K562 (cell line): ENCODE data around the gene CTSH. TPM values are rescaled to one million over a fixed set of nuclear protein-coding genes. Genes with fewer than 3 reads are reported as not detected.

ENCODE experiments used
- ARHGAP35 ChIP-seq: fragments of 450-650 bp; IDR thresholded peaks from 2 replicates; pipeline ENCODE4 v1.6.1; 2018; ENCODE audit not compliant: partially characterized antibody
- ATF7 ChIP-seq: fragments of 450-650 bp; IDR thresholded peaks from 2 replicates; pipeline ENCODE4 v1.7.1; 2014; ENCODE audit warnings: mild to moderate bottlenecking, moderate library complexity
- ELF2 ChIP-seq: fragments of 250-450 bp; sonication (Bioruptor Pico); IDR thresholded peaks from 2 replicates; pipeline ENCODE4 v1.5.0; 2021; ENCODE audit warnings: mild to moderate bottlenecking
- HDAC6 ChIP-seq: IDR thresholded peaks from 2 replicates; pipeline ENCODE4 v1.6.1; 2012; ENCODE audit warnings: low read depth, mild to moderate bottlenecking, control low read depth, inconsistent platforms, low read length, moderate library complexity
- HLTF ChIP-seq: fragments of 450-650 bp; IDR thresholded peaks from 2 replicates; pipeline ENCODE4 v1.6.1; 2016
- MYC ChIP-seq, 2 experiments: fragments of 250-450 bp in 1 of 2; sonication (Bioruptor Pico) in 1 of 2; IDR thresholded peaks; 2 replicates each; pipeline versions ENCODE4 v1.5.1 to v1.6.1; 2012 to 2021; ENCODE audit warnings: low read depth in 2 of 2, borderline replicate concordance in 1 of 2, improper control_type of control experiment in 1 of 2, low read length in 1 of 2, mild to moderate bottlenecking in 1 of 2, moderate library complexity in 1 of 2
- RAD21 ChIP-seq, 2 experiments: fragments of 250-450 bp in 1 of 2; fragments of 450-650 bp in 1 of 2; sonication (Bioruptor Pico) in 1 of 2; formaldehyde crosslinking in 1 of 2; IDR thresholded peaks in 1 of 2; conservative IDR thresholded peaks in 1 of 2; 2 replicates each; pipeline versions ENCODE4 v1.4.0 to v1.8.0; 2020 to 2022; ENCODE audit warnings: mild to moderate bottlenecking in 2 of 2, moderate library complexity in 1 of 2
- SRSF3 ChIP-seq: fragments of 200-400 bp; formaldehyde crosslinking; IDR thresholded peaks from 2 replicates; pipeline ENCODE4 v1.6.1; 2016; ENCODE audit warnings: mild to moderate bottlenecking, low read length, moderate library complexity; ENCODE audit not compliant: insufficient read depth
- SRSF7 ChIP-seq: fragments of 200-400 bp; formaldehyde crosslinking; optimal IDR thresholded peaks from 2 replicates; pipeline ENCODE3; 2017; ENCODE audit warnings: mild to moderate bottlenecking, low read depth, low read length
- ZBED1 ChIP-seq: IDR thresholded peaks from 2 replicates; pipeline ENCODE4 v1.6.1; 2014
- ZNF174 ChIP-seq: fragments of 250-450 bp; sonication (Bioruptor Pico); IDR thresholded peaks from 2 replicates; pipeline ENCODE4 v1.4.0; 2020; ENCODE audit warnings: mild to moderate bottlenecking
- ZNF253 ChIP-seq: fragments of 250-450 bp; sonication (Bioruptor Pico); conservative IDR thresholded peaks from 2 replicates; pipeline ENCODE4 v1.6.1; 2021; ENCODE audit warnings: mild to moderate bottlenecking
- ZNF76 ChIP-seq: fragments of 250-450 bp; sonication (Bioruptor Pico); IDR thresholded peaks from 2 replicates; pipeline ENCODE4 v1.4.0; 2020; ENCODE audit warnings: mild to moderate bottlenecking, moderate library complexity, borderline replicate concordance
- ZNF766 ChIP-seq: fragments of 200-800 bp; sonication (Bioruptor generic); conservative IDR thresholded peaks from 2 replicates; pipeline ENCODE4 v1.6.1; 2016; ENCODE audit warnings: missing genetic modification characterization, missing compliant biosample characterization
- polyA plus RNA-seq, 8 experiments: library from polyadenylated mRNA; depleted of rRNA in 4 of 8; stranded (reverse) in 5 of 8; unstranded in 3 of 8; fragments of >200 nt; fragmentation: Nextera tagmentation in 2 of 8; fragmentation: Illumina TruSeq in 1 of 8; extraction: Ambion mirVana in 2 of 8; extraction: Trizol in 1 of 8; gene quantifications; 2 replicates each; pipeline versions ENCODE4 v1.2.1 to v1.2.3, GENCODE V29; 2011 to 2014; ENCODE audit warnings: inconsistent platforms in 1 of 8, missing spikeins in 1 of 8
- total RNA-seq, 7 experiments: library from RNA; depleted of rRNA in 6 of 7; stranded (reverse); fragments of >200 nt in 6 of 7; fragmentation: Illumina TruSeq in 2 of 7; extraction: Trizol in 2 of 7; gene quantifications; 2 replicates each; pipeline versions ENCODE4 v1.2.1 to v1.2.3, GENCODE V29; 2011 to 2021; ENCODE audit warnings: low replicate concordance in 1 of 7
- TF ChIP-seq, protein P1 (sequence below): fragments of 450-650 bp; IDR thresholded peaks from 2 replicates; pipeline ENCODE4 v1.6.1; 2018; ENCODE audit not compliant: partially characterized antibody
- TF ChIP-seq, protein P2 (sequence below): fragments of 450-650 bp; formaldehyde crosslinking; IDR thresholded peaks from 2 replicates; pipeline ENCODE4 v1.4.0; 2022; ENCODE audit warnings: mild to moderate bottlenecking, moderate library complexity
- TF ChIP-seq, protein P3 (sequence below): fragments of 450-650 bp; formaldehyde crosslinking; IDR thresholded peaks from 2 replicates; pipeline ENCODE4 v1.4.0; 2020; ENCODE audit warnings: mild to moderate bottlenecking, moderate library complexity
- TF ChIP-seq, protein P4 (sequence below): fragments of 450-650 bp; conservative IDR thresholded peaks from 2 replicates; pipeline ENCODE4 v1.6.1; 2016; ENCODE audit warnings: missing genetic modification characterization, low read depth, mild to moderate bottlenecking, missing compliant biosample characterization, moderate library complexity

The CTSH gene
- total and polyA plus RNA-seq, 9 of the 15 experiments (the other 6 are each of a cell fraction or from before 2014, with no cell fraction given), result 15.0 to 462 (median 173) TPM

DNA sequence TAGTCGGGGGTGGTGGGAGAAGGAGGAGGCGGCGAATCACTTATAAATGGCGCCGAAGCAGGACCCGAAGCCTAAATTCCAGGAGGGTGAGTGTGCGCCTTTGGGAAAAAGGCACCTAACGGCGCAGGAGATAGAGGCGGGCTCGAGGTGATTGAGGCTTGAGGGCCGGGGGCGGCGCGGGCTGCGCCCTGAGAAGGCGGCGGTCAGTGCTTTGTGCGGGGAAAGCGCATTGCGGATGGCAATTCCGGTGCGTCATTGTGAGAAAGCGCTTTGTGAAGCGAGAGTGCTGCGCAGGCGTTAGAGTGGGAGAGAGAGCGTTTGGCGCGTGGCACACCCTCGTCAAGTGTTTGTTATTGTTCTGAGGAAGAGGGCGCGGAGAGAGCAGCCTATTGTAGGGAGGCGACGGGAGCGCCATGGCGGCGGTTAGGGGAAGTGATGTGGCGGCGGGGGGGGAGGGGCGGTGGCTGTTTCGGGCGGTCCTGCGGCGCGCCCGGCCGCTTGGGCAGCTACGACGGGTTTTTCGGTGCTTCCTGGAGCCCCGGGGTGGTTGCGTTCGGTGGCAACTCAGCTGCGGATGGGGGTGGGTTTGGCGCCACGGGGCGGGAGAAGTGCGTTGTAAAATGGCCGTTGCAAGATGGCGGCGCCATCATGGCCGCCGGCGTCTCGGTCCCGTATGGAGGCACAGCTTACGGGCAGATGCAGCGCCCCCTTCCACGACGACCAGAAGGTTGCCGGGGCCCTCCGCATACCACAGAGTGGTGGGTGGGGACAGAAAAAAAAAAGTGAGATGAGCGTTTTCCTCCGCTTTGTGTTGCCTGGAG lies 71.7 kb downstream of the CTSH start (continued):
- TF ChIP-seq SRSF3 (peak; percentile 91; the same call in 1 of the 2 replicates), ATF7 (peak; percentile 28; the same call in 1 of the 2 replicates), ARHGAP35 (peak; percentile 36), ZNF766 (CRISPR knock-in tag) (peak; percentile 66; the same call in 1 of the 2 replicates), ZBED1 (no peak), ZNF253 (CRISPR knock-in tag) (no peak), ZNF76 (CRISPR knock-in tag) (no peak), MYC (IDR thresholded peaks at IDR 0.05; ENCODE audit: low read depth, low read length) (peak; percentile 71), MYC (CRISPR knock-in tag; IDR thresholded peaks at IDR 0.05; ENCODE audit: borderline replicate concordance, low read depth) (0 out of 2 replicates have a peak, but pooled peaks have one; percentile 61), SRSF7 (no peak), HDAC6 (no peak), ZNF174 (CRISPR knock-in tag) (no peak), HLTF (no peak), RAD21 (CRISPR knock-in tag; conservative IDR thresholded peaks at IDR 0.05 in 1 of 2, IDR thresholded peaks at IDR 0.05 in 1 of 2) (no peak), ELF2 (CRISPR knock-in tag) (no peak)
- TF ChIP-seq, protein P1, sequence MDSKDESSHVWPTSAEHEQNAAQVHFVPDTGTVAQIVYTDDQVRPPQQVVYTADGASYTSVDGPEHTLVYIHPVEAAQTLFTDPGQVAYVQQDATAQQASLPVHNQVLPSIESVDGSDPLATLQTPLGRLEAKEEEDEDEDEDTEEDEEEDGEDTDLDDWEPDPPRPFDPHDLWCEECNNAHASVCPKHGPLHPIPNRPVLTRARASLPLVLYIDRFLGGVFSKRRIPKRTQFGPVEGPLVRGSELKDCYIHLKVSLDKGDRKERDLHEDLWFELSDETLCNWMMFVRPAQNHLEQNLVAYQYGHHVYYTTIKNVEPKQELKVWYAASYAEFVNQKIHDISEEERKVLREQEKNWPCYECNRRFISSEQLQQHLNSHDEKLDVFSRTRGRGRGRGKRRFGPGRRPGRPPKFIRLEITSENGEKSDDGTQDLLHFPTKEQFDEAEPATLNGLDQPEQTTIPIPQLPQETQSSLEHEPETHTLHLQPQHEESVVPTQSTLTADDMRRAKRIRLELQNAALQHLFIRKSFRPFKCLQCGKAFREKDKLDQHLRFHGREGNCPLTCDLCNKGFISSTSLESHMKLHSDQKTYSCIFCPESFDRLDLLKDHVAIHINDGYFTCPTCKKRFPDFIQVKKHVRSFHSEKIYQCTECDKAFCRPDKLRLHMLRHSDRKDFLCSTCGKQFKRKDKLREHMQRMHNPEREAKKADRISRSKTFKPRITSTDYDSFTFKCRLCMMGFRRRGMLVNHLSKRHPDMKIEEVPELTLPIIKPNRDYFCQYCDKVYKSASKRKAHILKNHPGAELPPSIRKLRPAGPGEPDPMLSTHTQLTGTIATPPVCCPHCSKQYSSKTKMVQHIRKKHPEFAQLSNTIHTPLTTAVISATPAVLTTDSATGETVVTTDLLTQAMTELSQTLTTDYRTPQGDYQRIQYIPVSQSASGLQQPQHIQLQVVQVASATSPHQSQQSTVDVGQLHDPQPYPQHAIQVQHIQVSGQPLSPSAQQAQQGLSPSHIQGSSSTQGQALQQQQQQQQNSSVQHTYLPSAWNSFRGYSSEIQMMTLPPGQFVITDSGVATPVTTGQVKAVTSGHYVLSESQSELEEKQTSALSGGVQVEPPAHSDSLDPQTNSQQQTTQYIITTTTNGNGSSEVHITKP, result peak; percentile 8
- TF ChIP-seq, protein P2, sequence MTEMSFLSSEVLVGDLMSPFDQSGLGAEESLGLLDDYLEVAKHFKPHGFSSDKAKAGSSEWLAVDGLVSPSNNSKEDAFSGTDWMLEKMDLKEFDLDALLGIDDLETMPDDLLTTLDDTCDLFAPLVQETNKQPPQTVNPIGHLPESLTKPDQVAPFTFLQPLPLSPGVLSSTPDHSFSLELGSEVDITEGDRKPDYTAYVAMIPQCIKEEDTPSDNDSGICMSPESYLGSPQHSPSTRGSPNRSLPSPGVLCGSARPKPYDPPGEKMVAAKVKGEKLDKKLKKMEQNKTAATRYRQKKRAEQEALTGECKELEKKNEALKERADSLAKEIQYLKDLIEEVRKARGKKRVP (CRISPR knock-in tag), result no peak
- TF ChIP-seq, protein P3, sequence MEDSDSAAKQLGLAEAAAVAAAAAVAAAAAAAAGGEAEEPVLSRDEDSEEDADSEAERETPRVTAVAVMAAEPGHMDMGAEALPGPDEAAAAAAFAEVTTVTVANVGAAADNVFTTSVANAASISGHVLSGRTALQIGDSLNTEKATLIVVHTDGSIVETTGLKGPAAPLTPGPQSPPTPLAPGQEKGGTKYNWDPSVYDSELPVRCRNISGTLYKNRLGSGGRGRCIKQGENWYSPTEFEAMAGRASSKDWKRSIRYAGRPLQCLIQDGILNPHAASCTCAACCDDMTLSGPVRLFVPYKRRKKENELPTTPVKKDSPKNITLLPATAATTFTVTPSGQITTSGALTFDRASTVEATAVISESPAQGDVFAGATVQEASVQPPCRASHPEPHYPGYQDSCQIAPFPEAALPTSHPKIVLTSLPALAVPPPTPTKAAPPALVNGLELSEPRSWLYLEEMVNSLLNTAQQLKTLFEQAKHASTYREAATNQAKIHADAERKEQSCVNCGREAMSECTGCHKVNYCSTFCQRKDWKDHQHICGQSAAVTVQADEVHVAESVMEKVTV (CRISPR knock-in tag), result no peak
- TF ChIP-seq, protein P4, sequence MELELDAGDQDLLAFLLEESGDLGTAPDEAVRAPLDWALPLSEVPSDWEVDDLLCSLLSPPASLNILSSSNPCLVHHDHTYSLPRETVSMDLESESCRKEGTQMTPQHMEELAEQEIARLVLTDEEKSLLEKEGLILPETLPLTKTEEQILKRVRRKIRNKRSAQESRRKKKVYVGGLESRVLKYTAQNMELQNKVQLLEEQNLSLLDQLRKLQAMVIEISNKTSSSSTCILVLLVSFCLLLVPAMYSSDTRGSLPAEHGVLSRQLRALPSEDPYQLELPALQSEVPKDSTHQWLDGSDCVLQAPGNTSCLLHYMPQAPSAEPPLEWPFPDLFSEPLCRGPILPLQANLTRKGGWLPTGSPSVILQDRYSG (tag), result no peak
